ENCODE data around the gene AMN1.

The AMN1 gene

GRCh38 chr12:31633464-31633863, 95.4 kb downstream of the AMN1 start:
- Histone ChIP-seq H3K9me3 (ENCODE audit: control insufficient read depth, insufficient read depth, low read length) (no peaks in the 10 kb centered on the region), H3K36me3 (ENCODE audit: control insufficient read depth, low read length) (no peaks in the 10 kb centered on the region), H3K4me3 (ENCODE audit: low read length) (no peak overlapping the region), H3K4me1 (ENCODE audit: control insufficient read depth, low read length) (peaks cover 68% of the 10 kb centered on the region), H3K9me2 (replicated peaks; ENCODE audit: control insufficient read depth, low read length) (no peaks in the 10 kb centered on the region), H3K4me2 (ENCODE audit: low read length) (no peak overlapping the region), H3F3A (ENCODE audit: control insufficient read depth, insufficient read depth) (no peaks in the 10 kb centered on the region), H3K27me3 (ENCODE audit: control insufficient read depth, low read length) (no peaks in the 10 kb centered on the region), H4K20me1 (ENCODE audit: control insufficient read depth, insufficient read depth, low read depth, low read length) (no peaks in the 10 kb centered on the region), H3K79me2 (ENCODE audit: control insufficient read depth, low read length) (no peaks in the 10 kb centered on the region), H3K27ac (ENCODE audit: low read depth, low read length) (no peak overlapping the region)
- TF ChIP-seq CTCF (IDR thresholded peaks at IDR 0.05; ENCODE audit: low read depth, low read length, poor library complexity, severe bottlenecking) (no peak), EZH2phosphoT487 (IDR thresholded peaks at IDR 0.05; ENCODE audit: borderline replicate concordance, low read length) (no peak)

GRCh38 chr12:31631809-31632208, 97.0 kb downstream of the AMN1 start:
- Histone ChIP-seq H3K4me2 (ENCODE audit: low read length) (0 out of 2 replicates have a peak overlapping the region, but pooled peaks have one; percentile 1), H4K20me1 (ENCODE audit: control insufficient read depth, insufficient read depth, low read depth, low read length) (no peaks in the 10 kb centered on the region), H3K27ac (ENCODE audit: low read depth, low read length) (no peak overlapping the region), H3K9me2 (replicated peaks; ENCODE audit: control insufficient read depth, low read length) (no peaks in the 10 kb centered on the region), H3K79me2 (ENCODE audit: control insufficient read depth, low read length) (no peaks in the 10 kb centered on the region), H3K9me3 (ENCODE audit: control insufficient read depth, insufficient read depth, low read length) (no peaks in the 10 kb centered on the region), H3K27me3 (ENCODE audit: control insufficient read depth, low read length) (no peaks in the 10 kb centered on the region), H3K36me3 (ENCODE audit: control insufficient read depth, low read length) (no peaks in the 10 kb centered on the region), H3K4me1 (ENCODE audit: control insufficient read depth, low read length) (peaks cover 60% of the 10 kb centered on the region), H3K4me3 (ENCODE audit: low read length) (no peak overlapping the region), H3F3A (ENCODE audit: control insufficient read depth, insufficient read depth) (no peaks in the 10 kb centered on the region)
- TF ChIP-seq EZH2phosphoT487 (IDR thresholded peaks at IDR 0.05; ENCODE audit: borderline replicate concordance, low read length) = no peak
- TF ChIP-seq CTCF (IDR thresholded peaks at IDR 0.05; ENCODE audit: low read depth, low read length, poor library complexity, severe bottlenecking) = no peak

- no peaks in the 10 kb centered on the region for H3K9me2 ChIP-seq (replicated peaks; ENCODE audit: control insufficient read depth, low read length)
- no peaks in the 10 kb centered on the region for H3K79me2 ChIP-seq (ENCODE audit: control insufficient read depth, low read length)
- peaks cover 54% of the 10 kb centered on the region for H3K4me1 ChIP-seq (ENCODE audit: control insufficient read depth, low read length)
- 0 out of 2 replicates have a peak overlapping the region, but pooled peaks have one; percentile 1 for H3K4me2 ChIP-seq (ENCODE audit: low read length)
- no peaks in the 10 kb centered on the region for H3F3A ChIP-seq (ENCODE audit: control insufficient read depth, insufficient read depth)
- no peaks in the 10 kb centered on the region for H3K36me3 ChIP-seq (ENCODE audit: control insufficient read depth, low read length)
- no peaks in the 10 kb centered on the region for H4K20me1 ChIP-seq (ENCODE audit: control insufficient read depth, insufficient read depth, low read depth, low read length)
- no peak overlapping the region for H3K4me3 ChIP-seq (ENCODE audit: low read length)
- no peaks in the 10 kb centered on the region for H3K27me3 ChIP-seq (ENCODE audit: control insufficient read depth, low read length)
- H3K27ac ChIP-seq (ENCODE audit: low read depth, low read length) = no peak overlapping the region
- no peaks in the 10 kb centered on the region for H3K9me3 ChIP-seq (ENCODE audit: control insufficient read depth, insufficient read depth, low read length)
- TF ChIP-seq CTCF (IDR thresholded peaks at IDR 0.05; ENCODE audit: low read depth, low read length, poor library complexity, severe bottlenecking) (no peak), EZH2phosphoT487 (IDR thresholded peaks at IDR 0.05; ENCODE audit: borderline replicate concordance, low read length) (no peak)
Measured at GRCh38 chr12:31631023-31631724, 97.6 kb downstream of the AMN1 start.
